ENCODE results near the gene WIPF1.
A peak's percentile ranks its signal among the peaks of the same experiment; 100 is the strongest.

The WIPF1 gene, protein sequence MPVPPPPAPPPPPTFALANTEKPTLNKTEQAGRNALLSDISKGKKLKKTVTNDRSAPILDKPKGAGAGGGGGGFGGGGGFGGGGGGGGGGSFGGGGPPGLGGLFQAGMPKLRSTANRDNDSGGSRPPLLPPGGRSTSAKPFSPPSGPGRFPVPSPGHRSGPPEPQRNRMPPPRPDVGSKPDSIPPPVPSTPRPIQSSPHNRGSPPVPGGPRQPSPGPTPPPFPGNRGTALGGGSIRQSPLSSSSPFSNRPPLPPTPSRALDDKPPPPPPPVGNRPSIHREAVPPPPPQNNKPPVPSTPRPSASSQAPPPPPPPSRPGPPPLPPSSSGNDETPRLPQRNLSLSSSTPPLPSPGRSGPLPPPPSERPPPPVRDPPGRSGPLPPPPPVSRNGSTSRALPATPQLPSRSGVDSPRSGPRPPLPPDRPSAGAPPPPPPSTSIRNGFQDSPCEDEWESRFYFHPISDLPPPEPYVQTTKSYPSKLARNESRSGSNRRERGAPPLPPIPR

DNA sequence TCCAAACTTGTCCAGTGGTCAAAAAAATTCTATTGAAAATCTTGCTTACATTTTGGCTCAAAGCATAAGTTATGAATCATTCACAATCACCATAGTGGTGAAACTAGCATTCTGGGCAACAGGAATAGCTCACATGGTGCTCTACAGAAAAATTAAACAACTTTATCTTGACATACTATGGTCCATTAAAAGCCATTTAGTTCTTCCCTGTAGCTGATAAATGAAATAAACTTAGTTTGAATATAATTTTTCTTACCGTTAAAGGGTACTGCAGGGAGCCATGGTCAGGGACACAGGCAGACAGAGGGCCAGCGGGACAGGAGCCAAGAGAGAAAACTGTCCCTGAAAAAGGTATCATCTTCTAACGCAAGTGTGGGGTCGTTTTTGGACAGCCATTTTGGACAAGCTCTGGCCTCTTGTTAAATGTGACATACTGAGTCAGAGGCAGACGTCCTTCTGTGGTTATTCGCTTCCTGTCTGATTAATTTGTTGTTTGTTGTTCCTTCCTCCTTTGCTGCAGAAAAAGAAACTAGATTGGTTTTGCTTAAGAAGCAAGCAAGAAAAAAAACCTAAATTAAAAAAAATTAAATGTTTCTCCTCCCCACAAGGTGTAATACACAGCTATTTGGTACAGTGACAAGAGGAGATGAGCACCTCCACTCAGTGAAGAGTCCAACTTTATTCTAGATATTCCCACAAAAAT lies at the start of gene WIPF1:
Gene WIPF1 (minus strand): TSS at position 460 of the 703 bp plus-strand sequence. CDS start 12,231 bp downstream, outside the sequence.
- H3K4me3 Mint-ChIP-seq, result peak within 1 kb of the TSS; percentile 92
- H3K4me1 Mint-ChIP-seq (ENCODE audit: low read depth), result peaks cover 54% of the 10 kb centered on the region
- H3K27me3 Mint-ChIP-seq (ENCODE audit: low read depth), result no peaks in the 10 kb centered on the region
- H3K27ac Mint-ChIP-seq, result peak within 1 kb of the TSS; percentile 92
- no peak for DNase-seq (ENCODE audit: low spot score)
- H3K36me3 Mint-ChIP-seq (ENCODE audit: low read depth), result peaks cover 72% of the 10 kb centered on the region
- peaks cover 3% of the 10 kb centered on the region for H3K9me3 Mint-ChIP-seq

DNA sequence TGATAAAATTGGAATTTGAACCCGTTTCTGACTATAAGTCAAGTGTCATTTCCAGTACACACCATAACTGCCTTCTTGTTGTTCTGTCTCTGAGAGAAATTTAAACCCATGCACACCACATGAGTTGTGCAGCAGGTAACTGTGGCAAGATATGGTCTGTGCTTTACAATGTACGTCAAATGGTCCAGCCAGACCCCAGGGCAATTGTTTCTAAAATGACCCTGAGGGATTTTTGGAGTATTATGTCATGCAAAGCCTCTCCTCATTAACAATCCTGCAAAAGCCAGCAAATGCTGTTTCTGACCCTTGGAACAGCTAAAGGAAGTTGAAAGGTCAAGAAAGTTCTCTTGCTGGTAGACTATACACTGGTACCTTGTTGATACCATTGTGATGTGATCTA lies 47.7 kb upstream of the WIPF1 start:
- H3K36me3 Mint-ChIP-seq (ENCODE audit: low read depth), result peaks cover 14% of the 10 kb centered on the region
- DNase-seq (ENCODE audit: low spot score), result no peak
- H3K9me3 Mint-ChIP-seq, result peaks cover 13% of the 10 kb centered on the region
- H3K4me3 Mint-ChIP-seq, result no peak overlapping the region
- peaks cover 6% of the 10 kb centered on the region for H3K4me1 Mint-ChIP-seq (ENCODE audit: low read depth)
- no peak overlapping the region for H3K27ac Mint-ChIP-seq
- H3K27me3 Mint-ChIP-seq (ENCODE audit: low read depth), result no peaks in the 10 kb centered on the region

DNA sequence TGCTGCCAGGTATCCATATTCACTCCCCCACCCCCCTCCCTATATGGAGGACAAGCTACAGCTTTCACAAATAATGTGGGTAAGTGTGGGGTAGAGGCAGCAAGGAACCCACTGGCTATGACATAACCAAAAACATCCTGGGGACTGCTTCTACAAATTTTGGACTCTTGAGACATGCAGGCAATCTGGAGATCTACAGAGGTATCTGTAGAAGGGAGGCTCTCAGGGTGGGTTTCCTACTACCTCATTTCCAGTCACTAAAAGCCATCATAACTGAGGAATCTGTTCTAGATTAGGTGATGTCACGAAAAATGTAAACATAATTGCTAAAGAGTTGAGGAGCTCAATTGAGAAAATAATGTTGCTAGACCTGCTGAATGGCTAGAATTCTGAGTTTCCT lies 46.8 kb upstream of the WIPF1 start:
- Mint-ChIP-seq H3K36me3 (ENCODE audit: low read depth) (peaks cover 7% of the 10 kb centered on the region), H3K27me3 (ENCODE audit: low read depth) (no peaks in the 10 kb centered on the region), H3K4me3 (no peak overlapping the region), H3K9me3 (peaks cover 5% of the 10 kb centered on the region), H3K27ac (no peak overlapping the region), H3K4me1 (ENCODE audit: low read depth) (peaks cover 6% of the 10 kb centered on the region)
- DNase-seq (ENCODE audit: low spot score), result no peak

DNA sequence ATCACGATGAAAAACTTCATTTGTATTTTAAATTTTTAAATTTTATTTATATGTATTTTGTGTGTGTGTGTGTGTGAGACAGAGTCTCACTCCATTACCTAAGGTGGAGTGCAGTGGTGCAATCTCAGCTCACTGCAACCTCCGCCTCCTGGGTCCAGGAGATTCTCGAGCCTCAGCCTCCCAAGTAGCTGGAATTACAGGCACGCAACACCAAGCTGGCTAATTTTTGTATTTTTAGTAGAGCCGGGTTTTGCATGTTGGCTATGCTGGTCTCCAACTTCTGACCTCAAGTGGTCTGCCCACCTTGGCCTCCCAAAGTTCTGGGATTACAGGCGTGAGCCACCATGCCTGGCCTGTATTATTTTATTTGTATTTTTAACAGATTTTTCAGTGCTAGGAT lies 45.8 kb upstream of the WIPF1 start:
- no peak overlapping the region for H3K4me3 Mint-ChIP-seq
- peaks cover 10% of the 10 kb centered on the region for H3K36me3 Mint-ChIP-seq (ENCODE audit: low read depth)
- no peak overlapping the region for H3K27ac Mint-ChIP-seq
- H3K9me3 Mint-ChIP-seq, result peaks cover 11% of the 10 kb centered on the region
- H3K4me1 Mint-ChIP-seq (ENCODE audit: low read depth), result peaks cover 8% of the 10 kb centered on the region
- no peaks in the 10 kb centered on the region for H3K27me3 Mint-ChIP-seq (ENCODE audit: low read depth)
- no peak for DNase-seq (ENCODE audit: low spot score)

DNA sequence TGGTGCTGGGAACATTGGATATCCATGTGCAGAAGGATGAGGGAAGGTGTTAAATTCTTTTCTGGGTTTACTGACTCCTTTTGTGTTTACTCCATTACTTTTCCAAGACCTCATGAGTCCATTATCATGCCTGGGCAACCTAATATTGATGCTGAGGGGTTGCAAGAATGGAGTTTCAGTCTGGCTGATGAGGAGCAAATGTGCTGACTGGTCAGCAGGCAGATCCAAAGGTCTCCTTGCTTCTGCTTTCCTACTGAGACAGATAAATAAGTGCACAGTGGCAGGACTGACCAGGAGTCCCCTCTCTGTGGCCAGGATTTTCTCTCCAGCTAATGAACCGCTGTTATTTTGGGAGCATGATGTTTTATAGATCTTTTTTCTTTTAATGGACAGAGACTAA lies 43.6 kb upstream of the WIPF1 start:
- H3K9me3 Mint-ChIP-seq, result peaks cover 11% of the 10 kb centered on the region
- DNase-seq (ENCODE audit: low spot score), result no peak
- no peak overlapping the region for H3K27ac Mint-ChIP-seq
- no peak overlapping the region for H3K4me3 Mint-ChIP-seq
- H3K27me3 Mint-ChIP-seq (ENCODE audit: low read depth), result no peaks in the 10 kb centered on the region
- H3K4me1 Mint-ChIP-seq (ENCODE audit: low read depth), result peaks cover 17% of the 10 kb centered on the region
- peaks cover 5% of the 10 kb centered on the region for H3K36me3 Mint-ChIP-seq (ENCODE audit: low read depth)

DNA sequence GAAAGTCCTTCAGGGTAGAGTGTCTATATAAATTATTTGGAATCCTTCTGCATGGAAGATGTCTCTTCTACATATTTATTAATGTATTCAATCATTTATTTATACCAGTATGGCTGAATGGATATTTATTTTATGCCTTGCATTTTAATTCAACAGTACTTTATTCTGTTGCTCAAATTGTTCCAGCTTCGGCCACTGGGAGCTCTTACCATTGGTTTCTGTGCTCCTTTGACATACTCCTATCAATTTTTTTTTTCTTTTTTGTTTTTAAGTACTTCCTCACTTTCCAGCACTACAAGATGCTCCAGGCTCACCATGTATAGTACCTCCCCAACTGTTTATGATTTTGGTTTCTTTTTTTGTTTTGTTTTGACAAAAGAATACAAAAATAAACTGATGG lies 39.4 kb upstream of the WIPF1 start:
- Mint-ChIP-seq H3K4me3 (no peak overlapping the region), H3K27me3 (ENCODE audit: low read depth) (no peaks in the 10 kb centered on the region), H3K4me1 (ENCODE audit: low read depth) (peaks cover 33% of the 10 kb centered on the region), H3K36me3 (ENCODE audit: low read depth) (peaks cover 19% of the 10 kb centered on the region), H3K27ac (peak overlapping the region; percentile 59), H3K9me3 (peaks cover 8% of the 10 kb centered on the region)
- no peak for DNase-seq (ENCODE audit: low spot score)

DNA sequence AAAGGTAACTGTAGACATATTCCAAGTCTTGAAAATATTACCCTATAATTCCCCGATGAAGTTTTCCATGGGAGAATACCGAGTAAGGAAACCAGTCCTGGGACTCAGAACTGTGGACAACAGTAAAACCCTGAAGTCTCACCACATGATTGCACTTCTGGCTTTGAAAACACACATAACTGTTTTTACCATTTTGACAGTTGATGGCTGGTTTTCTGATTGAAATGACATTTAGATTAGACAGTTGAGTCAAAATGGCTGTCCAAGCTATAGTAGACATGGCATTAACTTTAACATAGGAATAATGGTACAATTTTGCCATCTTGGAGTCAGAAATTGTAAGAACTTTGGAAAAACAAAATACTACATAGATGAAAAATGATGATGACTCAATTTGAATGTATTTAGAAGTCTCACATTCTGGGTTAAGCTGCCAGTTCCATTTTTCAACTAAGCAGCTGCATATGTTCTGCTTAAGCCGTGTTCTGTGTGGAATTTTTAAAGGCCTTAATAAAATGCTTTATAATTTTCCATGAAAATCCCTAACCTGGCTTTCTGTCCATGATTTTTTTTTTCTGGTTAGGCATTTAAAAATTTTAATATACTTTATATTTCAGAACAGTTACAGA lies 38.3 kb upstream of the WIPF1 start:
- Mint-ChIP-seq H3K4me1 (ENCODE audit: low read depth) (peaks cover 40% of the 10 kb centered on the region), H3K36me3 (ENCODE audit: low read depth) (peaks cover 27% of the 10 kb centered on the region), H3K9me3 (peaks cover 8% of the 10 kb centered on the region), H3K27me3 (ENCODE audit: low read depth) (no peaks in the 10 kb centered on the region), H3K4me3 (peak overlapping the region; percentile 87), H3K27ac (peak overlapping the region; percentile 91)
- no peak for DNase-seq (ENCODE audit: low spot score)

DNA sequence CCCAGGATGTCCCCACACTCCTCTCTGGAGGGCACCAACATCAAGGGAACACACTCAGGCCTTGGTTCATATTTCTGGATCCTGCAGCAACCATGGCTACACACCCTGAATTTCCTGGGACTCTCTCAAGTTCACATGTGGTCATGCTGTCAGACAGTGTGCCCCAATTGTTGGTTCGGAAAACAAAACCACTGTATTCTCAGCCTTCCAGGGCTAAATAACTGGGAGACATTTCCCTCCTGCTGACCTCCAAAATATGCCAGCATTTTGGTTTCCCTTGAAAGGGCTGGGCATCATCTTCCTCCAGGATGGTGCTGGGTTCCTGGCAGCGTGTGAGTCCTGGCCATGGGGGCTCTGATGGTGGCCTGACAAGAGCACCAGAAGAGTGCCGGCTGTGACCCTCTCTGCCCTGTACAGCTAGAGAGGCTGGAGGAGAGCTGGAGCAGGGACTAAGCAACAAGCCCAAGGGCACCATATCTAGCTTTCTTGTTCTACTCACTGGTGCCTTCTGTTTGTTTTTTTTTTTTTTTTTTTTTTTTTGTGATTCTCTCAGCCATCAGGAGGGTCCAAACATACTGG lies 37.5 kb upstream of the WIPF1 start:
- peaks cover 8% of the 10 kb centered on the region for H3K9me3 Mint-ChIP-seq
- H3K36me3 Mint-ChIP-seq (ENCODE audit: low read depth), result peaks cover 35% of the 10 kb centered on the region
- peak overlapping the region; percentile 91 for H3K27ac Mint-ChIP-seq
- DNase-seq (ENCODE audit: low spot score), result no peak
- no peaks in the 10 kb centered on the region for H3K27me3 Mint-ChIP-seq (ENCODE audit: low read depth)
- peaks cover 47% of the 10 kb centered on the region for H3K4me1 Mint-ChIP-seq (ENCODE audit: low read depth)
- H3K4me3 Mint-ChIP-seq, result peak overlapping the region; percentile 87

DNA sequence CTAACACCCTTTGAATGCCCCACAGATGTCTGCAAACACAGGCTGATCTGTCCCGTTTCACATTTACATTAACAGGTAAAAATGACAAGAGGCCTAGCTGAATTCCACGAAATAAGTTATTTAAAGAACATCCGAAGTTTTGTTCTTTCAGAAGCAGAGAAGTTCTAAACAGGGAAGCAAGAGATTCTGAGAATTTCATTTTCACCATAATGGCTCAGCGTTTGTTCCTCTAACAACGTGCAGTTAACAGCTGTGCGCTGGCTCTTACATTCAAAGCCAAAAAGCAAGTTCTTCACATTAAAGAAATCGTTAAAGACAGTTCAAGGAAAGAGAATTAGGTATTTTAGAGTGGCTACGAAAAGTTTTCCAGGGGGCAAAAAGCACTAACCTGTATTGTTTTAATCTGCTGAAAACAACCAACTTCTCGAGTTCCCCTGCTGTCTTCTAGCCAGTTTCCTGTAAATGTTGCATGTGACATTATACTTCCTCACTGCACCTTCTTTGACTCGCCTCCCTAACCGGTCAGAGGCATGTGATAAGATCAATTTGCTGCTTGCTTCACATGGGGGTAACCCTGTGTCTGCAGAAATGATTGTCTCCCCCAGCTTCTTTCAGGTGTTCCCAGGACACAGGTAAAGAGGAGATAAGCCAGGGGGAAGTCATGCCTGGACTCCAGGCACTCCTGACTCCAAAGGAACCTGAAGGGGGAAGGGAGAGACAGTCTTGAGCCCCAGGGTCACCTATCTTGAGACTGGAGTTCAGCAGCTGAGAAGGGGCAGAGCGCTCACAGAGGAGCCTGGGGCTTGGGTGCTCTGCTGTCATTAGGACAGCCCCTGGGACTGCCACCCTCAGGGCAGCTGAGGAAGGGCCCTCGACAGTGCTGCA lies 36.8 kb upstream of the WIPF1 start:
- H3K27ac Mint-ChIP-seq, result peak overlapping the region; percentile 91

DNA sequence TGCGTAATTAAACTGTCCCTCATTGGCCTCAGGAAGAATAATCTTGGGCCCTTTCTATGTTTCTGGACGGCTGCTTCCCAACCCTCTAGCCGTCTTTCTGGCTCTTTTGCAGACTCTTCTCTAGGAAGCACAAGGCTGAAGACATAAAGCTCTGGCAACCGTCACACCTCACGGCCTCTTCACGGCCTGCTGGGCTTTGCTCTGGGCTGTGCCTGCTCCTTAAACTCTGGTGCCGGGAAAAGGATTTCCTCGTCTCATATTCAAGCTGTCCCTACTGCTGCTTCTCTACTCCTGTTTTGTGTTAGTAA lies 36.0 kb upstream of the WIPF1 start:
- Mint-ChIP-seq H3K27ac (peak overlapping the region; percentile 91), H3K9me3 (peaks cover 3% of the 10 kb centered on the region), H3K4me3 (peak overlapping the region; percentile 87), H3K36me3 (ENCODE audit: low read depth) (peaks cover 42% of the 10 kb centered on the region), H3K4me1 (ENCODE audit: low read depth) (peaks cover 54% of the 10 kb centered on the region), H3K27me3 (ENCODE audit: low read depth) (no peaks in the 10 kb centered on the region)
- DNase-seq (ENCODE audit: low spot score), result no peak

More for the DNA sequence above, 36.8 kb upstream of the WIPF1 start:
- no peaks in the 10 kb centered on the region for H3K27me3 Mint-ChIP-seq (ENCODE audit: low read depth)
- H3K36me3 Mint-ChIP-seq (ENCODE audit: low read depth), result peaks cover 42% of the 10 kb centered on the region
- DNase-seq (ENCODE audit: low spot score), result peak; percentile 46
- peaks cover 54% of the 10 kb centered on the region for H3K4me1 Mint-ChIP-seq (ENCODE audit: low read depth)
- H3K9me3 Mint-ChIP-seq, result peaks cover 8% of the 10 kb centered on the region
- peak overlapping the region; percentile 87 for H3K4me3 Mint-ChIP-seq

DNA sequence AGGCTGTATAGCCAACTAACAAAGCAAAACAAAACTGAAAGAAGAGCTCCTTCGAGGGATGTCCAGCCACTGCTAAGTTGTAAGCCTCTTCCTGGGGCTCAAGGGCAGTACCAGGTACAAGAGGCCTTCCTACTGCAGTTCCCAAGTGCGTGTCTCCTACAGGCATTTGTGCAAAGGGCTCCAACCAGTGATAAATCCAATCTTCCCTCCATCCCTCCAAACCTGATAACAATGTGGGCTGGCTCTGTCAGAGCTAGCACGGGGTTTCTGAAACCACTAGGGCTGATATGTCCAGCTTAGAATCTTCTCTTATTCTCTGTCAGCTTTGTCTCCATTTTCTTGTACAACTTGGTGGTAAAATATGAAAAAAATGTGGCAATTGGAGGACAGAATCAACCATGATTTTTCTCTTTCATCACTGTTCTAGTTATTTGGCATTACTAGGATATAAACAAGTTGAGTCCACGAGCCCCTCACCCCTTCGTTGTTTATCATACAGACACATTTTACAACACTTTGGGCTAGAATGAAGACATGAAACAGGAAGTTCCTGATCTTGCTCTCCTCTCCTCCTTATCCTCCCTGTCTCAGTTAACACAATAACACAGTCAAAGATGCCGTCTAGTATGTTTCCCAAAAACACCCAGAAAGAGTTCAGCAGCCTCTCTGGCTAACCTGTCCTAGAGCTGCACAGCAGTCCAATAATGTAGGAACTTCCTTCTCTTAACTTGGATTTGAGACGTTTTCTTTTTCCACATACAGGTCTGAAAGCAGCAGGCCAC lies 35.4 kb upstream of the WIPF1 start:
- peaks cover 59% of the 10 kb centered on the region for H3K4me1 Mint-ChIP-seq (ENCODE audit: low read depth)
- H3K9me3 Mint-ChIP-seq, result no peaks in the 10 kb centered on the region
- H3K4me3 Mint-ChIP-seq, result peak overlapping the region; percentile 87
- peak; percentile 15 for DNase-seq (ENCODE audit: low spot score)
- peak overlapping the region; percentile 91 for H3K27ac Mint-ChIP-seq
- H3K36me3 Mint-ChIP-seq (ENCODE audit: low read depth), result peaks cover 47% of the 10 kb centered on the region
- H3K27me3 Mint-ChIP-seq (ENCODE audit: low read depth), result no peaks in the 10 kb centered on the region

DNA sequence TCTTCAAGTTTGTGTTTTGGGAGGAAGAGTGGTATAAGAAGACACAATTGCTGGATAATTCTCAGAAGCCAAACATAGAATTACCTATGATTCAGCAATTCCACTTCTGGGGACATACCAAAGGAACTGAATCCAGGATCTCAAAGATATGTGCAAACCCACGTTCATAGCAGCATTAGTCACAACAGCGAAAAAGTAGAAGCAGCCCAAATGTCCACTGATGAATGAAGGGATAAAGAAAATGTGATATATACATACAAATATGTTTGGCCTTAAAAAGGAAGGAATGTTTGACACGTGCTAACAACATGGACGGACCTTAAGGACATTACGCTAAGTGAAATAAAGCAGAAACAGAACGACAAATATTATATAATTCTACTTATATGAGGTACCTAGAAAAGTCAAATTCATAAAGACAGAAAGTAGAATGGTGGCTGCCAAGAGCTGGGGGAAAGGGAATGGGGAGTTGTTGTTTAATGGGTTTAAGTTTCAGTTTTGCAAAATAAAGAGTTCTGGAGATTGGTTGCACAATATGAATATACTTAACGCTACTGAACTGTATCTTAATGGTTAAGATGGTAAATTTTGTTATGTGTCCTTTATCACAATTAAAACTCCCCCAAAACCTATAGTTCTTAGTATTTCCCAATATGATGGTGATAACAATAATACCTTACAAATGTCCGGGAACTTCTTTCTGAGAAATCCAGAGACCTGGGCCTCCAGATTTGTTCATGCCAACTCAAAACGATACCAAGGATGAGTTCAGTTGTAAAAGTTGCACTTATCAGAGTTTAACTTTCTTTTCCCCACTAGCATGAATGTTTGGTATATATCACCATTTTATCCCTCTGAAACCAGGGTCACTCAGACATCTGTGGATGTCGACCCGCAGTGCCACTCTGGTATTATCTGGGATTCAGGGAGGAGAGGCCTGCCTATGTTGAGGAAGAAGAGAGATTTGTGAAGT lies 33.7 kb upstream of the WIPF1 start:
- peak overlapping the region; percentile 80 for H3K27ac Mint-ChIP-seq
- no peaks in the 10 kb centered on the region for H3K9me3 Mint-ChIP-seq
- no peaks in the 10 kb centered on the region for H3K27me3 Mint-ChIP-seq (ENCODE audit: low read depth)
- H3K4me3 Mint-ChIP-seq, result peak overlapping the region; percentile 87
- peaks cover 60% of the 10 kb centered on the region for H3K36me3 Mint-ChIP-seq (ENCODE audit: low read depth)
- H3K4me1 Mint-ChIP-seq (ENCODE audit: low read depth), result peaks cover 63% of the 10 kb centered on the region
- peak; percentile 29 for DNase-seq (ENCODE audit: low spot score)
